K562 (cell line): ENCODE data around the gene MAP3K4. TPM values are rescaled to one million over a fixed set of nuclear protein-coding genes. Genes with fewer than 3 reads are reported as not detected.

Experiments
- ATAC-seq: fragments of 200-7000 bp; cut with Tn5 transposase; 3 replicates; pipeline ENCODE4 v1.9.1; 2020; ENCODE audit warnings: moderate library complexity
- BruUV-seq: library from RNA; stranded (reverse); fragments of 400-500 nt; replicated peaks from 2 replicates; lab custom pipeline; 2021; lab: Mats Ljungman, UMichigan
- CTCF ChIA-PET: fragments of 300-600 bp; formaldehyde crosslinking; extraction: SDS; loops from one replicate; lab custom pipeline; 2021; ENCODE audit warnings: low intra/inter-chr PET ratio; lab: Yijun Ruan, JAX
- POLR2A ChIA-PET: fragments of 300-600, 350-650 bp; sonication (Branson Sonifier 250); formaldehyde crosslinking; extraction: SDS; loops from one replicate; lab custom pipeline; 2021; ENCODE audit warnings: antibody characterized with exemption, inconsistent platforms; lab: Yijun Ruan, JAX
- DNase-seq, 4 experiments: peaks; one replicate each; pipeline versions ENCODE4 v3.0.0 to v3.0.0-alpha.2; 2011 to 2018; ENCODE audit warnings: low spot score in 3 of 4, mixed read lengths in 3 of 4; ENCODE audit errors: extremely low read depth in 1 of 4
- FAIRE-seq: peaks from 2 replicates; lab custom pipeline; 2011; peaks lifted over from hg19 to GRCh38; lab: Jason Lieb, UNC
- H2AFZ ChIP-seq: 2 replicates; pipeline ENCODE4 v1.6.0; 2011; ENCODE audit warnings: low read depth, low read length, control low read depth, inconsistent platforms
- H3K27ac ChIP-seq: fragments of 200-600 bp; 3 replicates; pipeline ENCODE4 v1.8.0; 2011; ENCODE audit warnings: low read depth, mild to moderate bottlenecking, control low read depth, inconsistent platforms, low read length, moderate library complexity, mixed read lengths; ENCODE audit errors: extremely low read depth
- H3K27me3 ChIP-seq, 2 experiments: fragments of 300-600 bp in 1 of 2; 2 replicates in 1 of 2; 3 replicates in 1 of 2; pipeline versions ENCODE4 v1.6.0 to v1.8.0; 2011; ENCODE audit warnings: inconsistent platforms in 2 of 2, low read length in 2 of 2, mild to moderate bottlenecking in 1 of 2, mixed read lengths in 1 of 2, moderate library complexity in 1 of 2; ENCODE audit not compliant: control insufficient read depth in 2 of 2, insufficient read depth in 2 of 2
- H3K36me3 ChIP-seq: fragments of 300-600 bp; 3 replicates; pipeline ENCODE4 v1.8.0; 2011; ENCODE audit warnings: mild to moderate bottlenecking, low read length, inconsistent platforms; ENCODE audit not compliant: control insufficient read depth, insufficient read depth
- H3K4me1 ChIP-seq, 2 experiments: fragments of 200-600 bp in 1 of 2; replicated peaks in 1 of 2; 2 replicates in 1 of 2; 3 replicates in 1 of 2; pipeline versions ENCODE4 v1.5.1 to v1.8.0; 2011; ENCODE audit warnings: inconsistent platforms in 2 of 2, low read length in 2 of 2, mild to moderate bottlenecking in 1 of 2, mixed read lengths in 1 of 2, moderate library complexity in 1 of 2; ENCODE audit not compliant: control insufficient read depth in 2 of 2, insufficient read depth in 2 of 2
- H3K4me2 ChIP-seq: 2 replicates; pipeline ENCODE4 v1.6.1; 2011; ENCODE audit warnings: low read length, control low read depth, inconsistent platforms, mixed read lengths; ENCODE audit not compliant: insufficient read depth
- H3K4me3 ChIP-seq: fragments of 200-600 bp; sonication (generic), shearing (Covaris generic); 2 replicates; pipeline ENCODE4 v1.5.1; 2016; ENCODE audit warnings: control low read depth, inconsistent platforms
- H3K79me2 ChIP-seq: fragments of 200-600 bp; 3 replicates; pipeline ENCODE4 v1.8.0; 2011; ENCODE audit warnings: low read length, inconsistent platforms; ENCODE audit not compliant: control insufficient read depth, insufficient read depth
- H3K9ac ChIP-seq, 2 experiments: 2 replicates each; pipeline versions ENCODE4 v1.6.0 to v1.6.1; 2011; ENCODE audit warnings: low read depth in 2 of 2, low read length in 2 of 2, control low read depth in 1 of 2, inconsistent platforms in 1 of 2, mild to moderate bottlenecking in 1 of 2, mixed read lengths in 1 of 2; ENCODE audit not compliant: insufficient read depth in 1 of 2
- H3K9me1 ChIP-seq: one replicate; pipeline ENCODE4 v1.6.0; 2011; ENCODE audit warnings: inconsistent platforms, mild to moderate bottlenecking, low read length, moderate library complexity; ENCODE audit not compliant: control insufficient read depth, insufficient read depth
- H3K9me3 ChIP-seq: replicated peaks from 2 replicates; pipeline ENCODE4 v1.5.1; 2011; ENCODE audit warnings: low read depth, low read length, inconsistent platforms; ENCODE audit not compliant: control insufficient read depth, insufficient read depth
- H4K20me1 ChIP-seq: replicated peaks from 2 replicates; pipeline ENCODE4 v1.6.1; 2011; ENCODE audit warnings: low read length, inconsistent platforms, mixed read lengths; ENCODE audit not compliant: control insufficient read depth, insufficient read depth
- CBX1 ChIP-seq: sonication (generic); IDR thresholded peaks from 2 replicates; pipeline ENCODE4 v1.6.1; 2016; ENCODE audit warnings: antibody characterized with exemption, low read depth, mild to moderate bottlenecking
- FOS ChIP-seq: IDR thresholded peaks from 3 replicates; pipeline ENCODE4 v1.6.1; 2011; ENCODE audit not compliant: insufficient read length; ENCODE audit errors: extremely low read depth
- FOXA3 ChIP-seq, 2 experiments: fragments of 450-650 bp in 1 of 2; sonication (generic) in 1 of 2; formaldehyde crosslinking; IDR thresholded peaks in 1 of 2; conservative IDR thresholded peaks in 1 of 2; 2 replicates each; pipeline versions ENCODE4 v1.4.0 to v1.8.0; 2020 to 2022; ENCODE audit warnings: mild to moderate bottlenecking in 2 of 2, missing genetic modification reagents in 1 of 2
- FUS ChIP-seq: fragments of 200-400 bp; formaldehyde crosslinking; optimal IDR thresholded peaks from 2 replicates; pipeline ENCODE3; 2017; ENCODE audit warnings: low read depth, low read length
- LEF1 ChIP-seq: fragments of 450-650 bp; IDR thresholded peaks from 2 replicates; pipeline ENCODE4 v1.6.1; 2016; ENCODE audit warnings: mild to moderate bottlenecking
- PTTG1 ChIP-seq: fragments of 450-650 bp; IDR thresholded peaks from 2 replicates; pipeline ENCODE4 v1.6.1; 2016; ENCODE audit warnings: low read depth, mild to moderate bottlenecking, missing genetic modification characterization, missing compliant biosample characterization
- TCF3 ChIP-seq: sonication (generic); formaldehyde crosslinking; IDR thresholded peaks from 2 replicates; pipeline ENCODE4 v1.4.0; 2020; ENCODE audit warnings: mild to moderate bottlenecking, missing genetic modification reagents
- ZNF184 ChIP-seq: sonication (generic); formaldehyde crosslinking; IDR thresholded peaks from 2 replicates; pipeline ENCODE4 v1.5.0; 2020; ENCODE audit warnings: missing genetic modification reagents
- WGBS: fragments of 100-300 bp; shearing (Covaris generic); methylation state at CpG from one replicate; pipeline ENCODE4 v1.1.6; 2016; ENCODE audit warnings: low coverage, mixed read lengths; ENCODE audit not compliant: insufficient coverage; ENCODE audit errors: missing lambda C conversion rate; 5-methylcytosine and 5-hydroxymethylcytosine counted together
- in situ Hi-C: fragments of 300-500 bp; cut with MboI; formaldehyde crosslinking; loops from 4 replicates; pipeline ENCODE4 v1.15.0; 2018; ENCODE audit warnings: inconsistent platforms, mixed read lengths
- intact Hi-C: fragments of 100-400 bp; cut with micrococcal nuclease; formaldehyde crosslinking; loops from 2 replicates; pipeline ENCODE4 v1.14.2; 2022
- polyA plus RNA-seq, 8 experiments: library from polyadenylated mRNA; depleted of rRNA in 4 of 8; stranded (reverse) in 5 of 8; unstranded in 3 of 8; fragments of >200 nt; fragmentation: Nextera tagmentation in 2 of 8; fragmentation: Illumina TruSeq in 1 of 8; extraction: Ambion mirVana in 2 of 8; extraction: Trizol in 1 of 8; gene quantifications; 2 replicates each; pipeline versions ENCODE4 v1.2.1 to v1.2.3, GENCODE V29; 2011 to 2014; ENCODE audit warnings: inconsistent platforms in 1 of 8, missing spikeins in 1 of 8
- total RNA-seq, 7 experiments: library from RNA; depleted of rRNA in 6 of 7; stranded (reverse); fragments of >200 nt in 6 of 7; fragmentation: Illumina TruSeq in 2 of 7; extraction: Trizol in 2 of 7; gene quantifications; 2 replicates each; pipeline versions ENCODE4 v1.2.1 to v1.2.3, GENCODE V29; 2011 to 2021; ENCODE audit warnings: low replicate concordance in 1 of 7
- TF ChIP-seq, protein P1 (sequence below): IDR thresholded peaks from 3 replicates; pipeline ENCODE4 v1.6.1; 2011; ENCODE audit warnings: borderline replicate concordance, mild to moderate bottlenecking, moderate library complexity; ENCODE audit not compliant: insufficient read length; ENCODE audit errors: extremely low read depth
- TF ChIP-seq, protein P2 (sequence below): fragments of 450-650 bp; IDR thresholded peaks from 2 replicates; pipeline ENCODE4 v1.6.1; 2018; ENCODE audit warnings: mild to moderate bottlenecking, low read depth; ENCODE audit not compliant: partially characterized antibody
- TF ChIP-seq, protein P3 (sequence below): fragments of 250-450 bp; sonication (Bioruptor Pico); IDR thresholded peaks from 2 replicates; pipeline ENCODE4 v1.8.0; 2022; ENCODE audit warnings: inconsistent platforms

The MAP3K4 gene
- total and polyA plus RNA-seq, 9 of the 15 experiments (the other 6 are each of a cell fraction or from before 2014, with no cell fraction given), result 21.0 to 77.2 (median 48.9) TPM

DNA sequence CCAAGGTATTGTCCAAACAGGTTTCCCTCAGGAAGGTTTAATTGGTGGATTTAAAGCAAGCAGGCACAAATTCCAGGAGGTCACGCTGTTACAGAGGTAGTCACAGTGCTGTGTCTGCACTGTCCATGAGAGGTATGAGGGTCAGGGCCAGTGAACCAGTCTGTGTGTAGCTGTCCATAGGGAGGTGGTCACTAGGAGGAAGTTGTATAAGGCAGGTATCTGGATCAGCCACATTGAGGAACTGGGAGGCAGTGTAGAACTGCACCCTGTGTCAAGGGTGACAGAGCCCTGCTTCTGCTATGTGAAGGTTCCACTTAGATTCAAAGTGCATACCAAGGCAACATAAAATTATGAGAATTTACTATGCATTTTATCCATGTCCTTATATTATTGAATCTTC lies 73.3 kb downstream of the MAP3K4 start:
- ChIA-PET CTCF (no interaction called here), POLR2A (no interaction called here)
- no TSS peak for BruUV-seq
- no peaks in the 10 kb centered on the region for H3K9me1 ChIP-seq
- peak; percentile 68 for ATAC-seq
- H3K4me2 ChIP-seq, result no peak overlapping the region
- H3K4me1 ChIP-seq, result no peaks in the 10 kb centered on the region; a peak in 1 of 5 replicates
- intact Hi-C loops (no loop called here), in situ Hi-C loops (no loop called here)
- DNase-seq, result no peak
- H4K20me1 ChIP-seq, result no peaks in the 10 kb centered on the region
- H3K27ac ChIP-seq, result no peak overlapping the region
- no peak overlapping the region for H2AFZ ChIP-seq
- no peaks in the 10 kb centered on the region for H3K27me3 ChIP-seq
- peaks cover 7% of the 10 kb centered on the region; the same call in 2 of the 3 replicates for H3K36me3 ChIP-seq
- FAIRE-seq, result no peak
- peaks cover 33% of the 10 kb centered on the region; the same call in 2 of the 3 replicates for H3K79me2 ChIP-seq
- WGBS, result 100% methylated on average over 1 of the region's 1 CpG
- H3K9ac ChIP-seq, result no peak overlapping the region
- 0 out of 2 replicates have a peak, but pooled peaks cover 2% of the 10 kb centered on the region for H3K9me3 ChIP-seq
- no peak overlapping the region for H3K4me3 ChIP-seq
- TF ChIP-seq CBX1 (no peak), TCF3 (0 out of 2 replicates have a peak, but pooled peaks have one; percentile 15), FUS (no peak), FOXA3 (CRISPR knock-in tag; conservative IDR thresholded peaks at IDR 0.05 in 1 of 2, IDR thresholded peaks at IDR 0.05 in 1 of 2) (0 out of 4 replicates have a peak, but pooled peaks of 1 of the 2 experiments have one; percentile 48), PTTG1 (no peak), LEF1 (no peak), FOS (no peak), ZNF184 (CRISPR knock-in tag) (no peak)
- TF ChIP-seq, protein P1, sequence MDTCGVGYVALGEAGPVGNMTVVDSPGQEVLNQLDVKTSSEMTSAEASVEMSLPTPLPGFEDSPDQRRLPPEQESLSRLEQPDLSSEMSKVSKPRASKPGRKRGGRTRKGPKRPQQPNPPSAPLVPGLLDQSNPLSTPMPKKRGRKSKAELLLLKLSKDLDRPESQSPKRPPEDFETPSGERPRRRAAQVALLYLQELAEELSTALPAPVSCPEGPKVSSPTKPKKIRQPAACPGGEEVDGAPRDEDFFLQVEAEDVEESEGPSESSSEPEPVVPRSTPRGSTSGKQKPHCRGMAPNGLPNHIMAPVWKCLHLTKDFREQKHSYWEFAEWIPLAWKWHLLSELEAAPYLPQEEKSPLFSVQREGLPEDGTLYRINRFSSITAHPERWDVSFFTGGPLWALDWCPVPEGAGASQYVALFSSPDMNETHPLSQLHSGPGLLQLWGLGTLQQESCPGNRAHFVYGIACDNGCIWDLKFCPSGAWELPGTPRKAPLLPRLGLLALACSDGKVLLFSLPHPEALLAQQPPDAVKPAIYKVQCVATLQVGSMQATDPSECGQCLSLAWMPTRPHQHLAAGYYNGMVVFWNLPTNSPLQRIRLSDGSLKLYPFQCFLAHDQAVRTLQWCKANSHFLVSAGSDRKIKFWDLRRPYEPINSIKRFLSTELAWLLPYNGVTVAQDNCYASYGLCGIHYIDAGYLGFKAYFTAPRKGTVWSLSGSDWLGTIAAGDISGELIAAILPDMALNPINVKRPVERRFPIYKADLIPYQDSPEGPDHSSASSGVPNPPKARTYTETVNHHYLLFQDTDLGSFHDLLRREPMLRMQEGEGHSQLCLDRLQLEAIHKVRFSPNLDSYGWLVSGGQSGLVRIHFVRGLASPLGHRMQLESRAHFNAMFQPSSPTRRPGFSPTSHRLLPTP, result no peak
- TF ChIP-seq, protein P2, sequence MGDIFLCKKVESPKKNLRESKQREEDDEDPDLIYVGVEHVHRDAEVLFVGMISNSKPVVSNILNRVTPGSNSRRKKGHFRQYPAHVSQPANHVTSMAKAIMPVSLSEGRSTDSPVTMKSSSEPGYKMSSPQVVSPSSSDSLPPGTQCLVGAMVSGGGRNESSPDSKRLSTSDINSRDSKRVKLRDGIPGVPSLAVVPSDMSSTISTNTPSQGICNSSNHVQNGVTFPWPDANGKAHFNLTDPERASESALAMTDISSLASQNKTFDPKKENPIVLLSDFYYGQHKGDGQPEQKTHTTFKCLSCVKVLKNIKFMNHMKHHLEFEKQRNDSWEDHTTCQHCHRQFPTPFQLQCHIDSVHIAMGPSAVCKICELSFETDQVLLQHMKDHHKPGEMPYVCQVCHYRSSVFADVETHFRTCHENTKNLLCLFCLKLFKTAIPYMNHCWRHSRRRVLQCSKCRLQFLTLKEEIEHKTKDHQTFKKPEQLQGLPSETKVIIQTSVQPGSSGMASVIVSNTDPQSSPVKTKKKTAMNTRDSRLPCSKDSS, result no peak
- TF ChIP-seq, protein P3, sequence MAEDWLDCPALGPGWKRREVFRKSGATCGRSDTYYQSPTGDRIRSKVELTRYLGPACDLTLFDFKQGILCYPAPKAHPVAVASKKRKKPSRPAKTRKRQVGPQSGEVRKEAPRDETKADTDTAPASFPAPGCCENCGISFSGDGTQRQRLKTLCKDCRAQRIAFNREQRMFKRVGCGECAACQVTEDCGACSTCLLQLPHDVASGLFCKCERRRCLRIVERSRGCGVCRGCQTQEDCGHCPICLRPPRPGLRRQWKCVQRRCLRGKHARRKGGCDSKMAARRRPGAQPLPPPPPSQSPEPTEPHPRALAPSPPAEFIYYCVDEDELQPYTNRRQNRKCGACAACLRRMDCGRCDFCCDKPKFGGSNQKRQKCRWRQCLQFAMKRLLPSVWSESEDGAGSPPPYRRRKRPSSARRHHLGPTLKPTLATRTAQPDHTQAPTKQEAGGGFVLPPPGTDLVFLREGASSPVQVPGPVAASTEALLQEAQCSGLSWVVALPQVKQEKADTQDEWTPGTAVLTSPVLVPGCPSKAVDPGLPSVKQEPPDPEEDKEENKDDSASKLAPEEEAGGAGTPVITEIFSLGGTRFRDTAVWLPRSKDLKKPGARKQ (CRISPR knock-in tag), result no peak
